ENCODE measurements around the gene STK24. TPM values are rescaled to one million over a fixed set of nuclear protein-coding genes. Genes with fewer than 3 reads are reported as not detected.

Gene STK24
- polyA plus RNA-seq, 3 donors, result 14.2 to 59.8 (median 28.9) TPM

DNA sequence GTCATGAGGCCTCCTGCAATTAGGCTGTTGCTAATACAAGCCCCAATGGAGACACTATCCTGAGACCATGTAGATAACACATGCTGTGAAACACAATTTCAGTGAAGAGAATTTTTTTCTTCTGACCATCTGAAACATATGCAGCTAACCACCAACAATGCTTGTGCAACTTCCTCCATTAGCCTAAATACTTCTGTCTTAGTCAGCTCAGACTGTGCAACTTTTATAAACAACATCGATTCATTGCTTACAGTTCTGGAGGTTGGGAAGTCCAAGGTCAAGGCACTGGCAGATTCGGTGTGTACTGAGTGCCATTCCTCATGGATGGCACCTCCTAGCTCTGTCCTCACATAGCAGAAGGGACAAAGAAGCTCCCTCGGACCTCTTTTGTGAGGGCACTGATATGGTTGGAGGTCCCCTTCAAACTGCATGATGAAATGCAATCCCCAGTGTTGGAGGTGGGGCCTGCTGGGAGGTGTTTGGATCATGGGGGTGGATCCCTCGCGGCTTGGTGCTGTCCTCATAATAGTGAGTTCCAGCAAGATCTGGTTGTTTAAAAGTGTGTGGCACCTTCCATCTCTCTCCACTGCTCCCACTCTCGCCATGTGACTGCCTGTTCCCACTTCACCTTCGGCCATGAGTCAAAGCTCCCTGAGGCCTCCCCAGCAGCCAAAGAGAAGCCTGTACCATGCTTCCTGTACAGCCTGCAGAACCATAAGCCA lies 27.7 kb downstream of the STK24 start:
- Histone ChIP-seq H3K9me3 (replicated peaks in 1 of 2; ENCODE audit: control insufficient read depth in 1 of 2, insufficient read depth in 1 of 2, low read length in 2 of 2) (peaks cover 22 to 25% of the 10 kb centered on the region in 2 donors), H3K4me3 (replicated peaks in 1 of 3; ENCODE audit: low read depth in 2 of 3, low read length in 3 of 3) (peak overlapping the region in 1 of 3 experiments; percentile 38), H3K27me3 (ENCODE audit: control insufficient read depth in 2 of 2, insufficient read depth in 2 of 2, low read length in 2 of 2) (no peaks in the 10 kb centered on the region), H4K20me1 (ENCODE audit: insufficient read depth, low read length) (peaks cover 95% of the 10 kb centered on the region), H3K27ac (ENCODE audit: low read depth in 1 of 2, low read length in 2 of 2) (peak overlapping the region; percentile 31 to 80), H3K4me2 (replicated peaks; ENCODE audit: extremely low read depth, low read length, poor library complexity, severe bottlenecking) (peak overlapping the region; percentile 57), H3K4me1 (ENCODE audit: control insufficient read depth in 1 of 2, insufficient read depth in 2 of 2, low read length in 2 of 2) (peaks cover 34 to 49% of the 10 kb centered on the region in 2 donors), H2AFZ (ENCODE audit: insufficient read depth, low read depth, low read length, poor library complexity, severe bottlenecking) (no peak overlapping the region), H3K79me2 (ENCODE audit: insufficient read depth, low read length) (peaks cover 95% of the 10 kb centered on the region), H3K36me3 (replicated peaks in 1 of 2; ENCODE audit: control insufficient read depth in 1 of 2, insufficient read depth in 2 of 2, low read length in 2 of 2) (peaks cover 0 to 25% of the 10 kb centered on the region in 2 donors), H3K9ac (ENCODE audit: insufficient read depth, low read length, poor library complexity, severe bottlenecking) (no peak overlapping the region)
- peak; percentile 72 to 89 (median 83) for DNase-seq
- peaks cover 16 to 28% (median 22%) of the 10 kb centered on the region in 7 donors for H3K9me3 Mint-ChIP-seq
- TF ChIP-seq, protein P1, sequence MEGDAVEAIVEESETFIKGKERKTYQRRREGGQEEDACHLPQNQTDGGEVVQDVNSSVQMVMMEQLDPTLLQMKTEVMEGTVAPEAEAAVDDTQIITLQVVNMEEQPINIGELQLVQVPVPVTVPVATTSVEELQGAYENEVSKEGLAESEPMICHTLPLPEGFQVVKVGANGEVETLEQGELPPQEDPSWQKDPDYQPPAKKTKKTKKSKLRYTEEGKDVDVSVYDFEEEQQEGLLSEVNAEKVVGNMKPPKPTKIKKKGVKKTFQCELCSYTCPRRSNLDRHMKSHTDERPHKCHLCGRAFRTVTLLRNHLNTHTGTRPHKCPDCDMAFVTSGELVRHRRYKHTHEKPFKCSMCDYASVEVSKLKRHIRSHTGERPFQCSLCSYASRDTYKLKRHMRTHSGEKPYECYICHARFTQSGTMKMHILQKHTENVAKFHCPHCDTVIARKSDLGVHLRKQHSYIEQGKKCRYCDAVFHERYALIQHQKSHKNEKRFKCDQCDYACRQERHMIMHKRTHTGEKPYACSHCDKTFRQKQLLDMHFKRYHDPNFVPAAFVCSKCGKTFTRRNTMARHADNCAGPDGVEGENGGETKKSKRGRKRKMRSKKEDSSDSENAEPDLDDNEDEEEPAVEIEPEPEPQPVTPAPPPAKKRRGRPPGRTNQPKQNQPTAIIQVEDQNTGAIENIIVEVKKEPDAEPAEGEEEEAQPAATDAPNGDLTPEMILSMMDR (IDR thresholded peaks at IDR 0.05), result no peak
- WGBS (ENCODE audit: insufficient coverage), result 81% methylated on average over 3 of the region's 7 CpGs
- H3K4me3 Mint-ChIP-seq, result peak overlapping the region; percentile 45 to 68
- intact Hi-C loops (cut with micrococcal nuclease), result no loop called here
- peaks cover 61% of the 10 kb centered on the region for H3K4me1 Mint-ChIP-seq
- H3K36me3 Mint-ChIP-seq, result peaks cover 42 to 50% of the 10 kb centered on the region in 2 donors
- peak overlapping the region; percentile 76 to 91 (median 88) for H3K27ac Mint-ChIP-seq
- peaks cover 0 to 6% (median 1%) of the 10 kb centered on the region in 3 donors for H3K27me3 Mint-ChIP-seq (ENCODE audit: low read depth in 3 of 3)

DNA sequence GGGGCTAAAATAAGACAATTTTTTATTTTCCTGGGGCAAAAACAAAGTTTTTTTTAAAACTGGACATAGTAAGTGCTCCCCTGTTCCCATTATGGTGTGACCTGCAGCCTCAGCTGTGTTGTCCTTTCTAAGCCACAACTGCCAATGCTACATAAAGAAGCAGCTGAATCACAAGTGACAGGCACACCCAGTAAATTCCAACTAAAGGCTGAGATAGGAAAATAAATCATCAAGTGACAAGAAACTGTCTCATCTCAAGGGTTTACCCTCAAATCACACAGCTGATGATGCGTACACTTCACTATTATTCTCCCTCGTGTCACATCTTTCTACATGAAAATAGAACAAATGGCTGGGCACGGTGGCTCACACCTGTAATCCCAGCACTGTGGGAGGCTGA lies 28.7 kb downstream of the STK24 start:
- H3K9me3 Mint-ChIP-seq, result peaks cover 16 to 28% (median 22%) of the 10 kb centered on the region in 7 donors
- peaks cover 0 to 3% (median 1%) of the 10 kb centered on the region in 3 donors for H3K27me3 Mint-ChIP-seq (ENCODE audit: low read depth in 3 of 3)
- peaks cover 95% of the 10 kb centered on the region for H3K79me2 ChIP-seq (ENCODE audit: insufficient read depth, low read length)
- no CpG with 5 or more reads among the region's 3 CpGs for WGBS (ENCODE audit: insufficient coverage)
- H3K4me1 Mint-ChIP-seq, result peaks cover 61% of the 10 kb centered on the region
- no peaks in the 10 kb centered on the region for H3K27me3 ChIP-seq (ENCODE audit: control insufficient read depth in 2 of 2, insufficient read depth in 2 of 2, low read length in 2 of 2)
- H3K9ac ChIP-seq (ENCODE audit: insufficient read depth, low read length, poor library complexity, severe bottlenecking), result no peak overlapping the region
- intact Hi-C loops (cut with micrococcal nuclease), result no loop called here
- no peak overlapping the region for H3K4me2 ChIP-seq (replicated peaks; ENCODE audit: extremely low read depth, low read length, poor library complexity, severe bottlenecking)
- H3K27ac ChIP-seq (ENCODE audit: low read depth in 1 of 2, low read length in 2 of 2), result peak overlapping the region in 1 of 2 donors; percentile 80
- H3K4me3 ChIP-seq (replicated peaks in 1 of 3; ENCODE audit: low read depth in 2 of 3, low read length in 3 of 3), result no peak overlapping the region
- peaks cover 40 to 47% of the 10 kb centered on the region in 2 donors for H3K36me3 Mint-ChIP-seq
- H2AFZ ChIP-seq (ENCODE audit: insufficient read depth, low read depth, low read length, poor library complexity, severe bottlenecking), result no peak overlapping the region
- no peak overlapping the region for H3K4me3 Mint-ChIP-seq
- H3K27ac Mint-ChIP-seq, result peak overlapping the region in 5 of 7 donors; percentile 8 to 91 (median 88)
- H3K9me3 ChIP-seq (replicated peaks in 1 of 2; ENCODE audit: control insufficient read depth in 1 of 2, insufficient read depth in 1 of 2, low read length in 2 of 2), result peaks cover 22 to 25% of the 10 kb centered on the region in 2 donors
- peaks cover 34 to 49% of the 10 kb centered on the region in 2 donors for H3K4me1 ChIP-seq (ENCODE audit: control insufficient read depth in 1 of 2, insufficient read depth in 2 of 2, low read length in 2 of 2)
- peaks cover 0 to 25% of the 10 kb centered on the region in 2 donors for H3K36me3 ChIP-seq (replicated peaks in 1 of 2; ENCODE audit: control insufficient read depth in 1 of 2, insufficient read depth in 2 of 2, low read length in 2 of 2)
- peaks cover 95% of the 10 kb centered on the region for H4K20me1 ChIP-seq (ENCODE audit: insufficient read depth, low read length)
- peak in 1 of 3 donors; percentile 48 for DNase-seq
- TF ChIP-seq, protein P1 (IDR thresholded peaks at IDR 0.05), result no peak
